Subcutaneous abdominal adipose tissue (tissue), 5 donors: ENCODE measurements around the gene LSM7.

Experiments
- H3K27ac ChIP-seq: one replicate; pipeline ENCODE4 v1.7.0; 2013; ENCODE audit warnings: low read depth, mild to moderate bottlenecking, inconsistent platforms, low read length, moderate library complexity
- H3K27me3 ChIP-seq, 5 donors: one replicate each; pipeline ENCODE4 v1.7.0; 2013; ENCODE audit warnings: low read length in 5 of 5, inconsistent platforms in 1 of 5; ENCODE audit not compliant: control insufficient read depth in 5 of 5, insufficient read depth in 4 of 5
- H3K36me3 ChIP-seq, 5 donors: one replicate each; pipeline ENCODE4 v1.7.0; 2013; ENCODE audit warnings: low read length in 5 of 5; ENCODE audit not compliant: control insufficient read depth in 5 of 5, insufficient read depth in 5 of 5
- H3K4me1 ChIP-seq, 5 donors: one replicate each; pipeline ENCODE4 v1.7.0; 2013; ENCODE audit warnings: low read length in 5 of 5, mild to moderate bottlenecking in 3 of 5, moderate library complexity in 1 of 5; ENCODE audit not compliant: control insufficient read depth in 5 of 5, insufficient read depth in 5 of 5
- H3K4me3 ChIP-seq, 5 donors: one replicate each; pipeline ENCODE4 v1.7.0; 2013; ENCODE audit warnings: low read length in 5 of 5, low read depth in 1 of 5
- H3K9ac ChIP-seq, 5 donors: one replicate each; pipeline ENCODE4 v1.7.0; 2013; ENCODE audit warnings: low read length in 5 of 5, mild to moderate bottlenecking in 4 of 5, moderate library complexity in 3 of 5
- H3K9me3 ChIP-seq, 5 donors: one replicate each; pipeline ENCODE4 v1.7.0; 2013; ENCODE audit warnings: low read length in 5 of 5; ENCODE audit not compliant: control insufficient read depth in 5 of 5
- donor health status: healthy.
- donor health status: healthy.
- donor health status: healthy.
- donor health status: healthy.
- donor health status: healthy.

LSM7 gene

DNA sequence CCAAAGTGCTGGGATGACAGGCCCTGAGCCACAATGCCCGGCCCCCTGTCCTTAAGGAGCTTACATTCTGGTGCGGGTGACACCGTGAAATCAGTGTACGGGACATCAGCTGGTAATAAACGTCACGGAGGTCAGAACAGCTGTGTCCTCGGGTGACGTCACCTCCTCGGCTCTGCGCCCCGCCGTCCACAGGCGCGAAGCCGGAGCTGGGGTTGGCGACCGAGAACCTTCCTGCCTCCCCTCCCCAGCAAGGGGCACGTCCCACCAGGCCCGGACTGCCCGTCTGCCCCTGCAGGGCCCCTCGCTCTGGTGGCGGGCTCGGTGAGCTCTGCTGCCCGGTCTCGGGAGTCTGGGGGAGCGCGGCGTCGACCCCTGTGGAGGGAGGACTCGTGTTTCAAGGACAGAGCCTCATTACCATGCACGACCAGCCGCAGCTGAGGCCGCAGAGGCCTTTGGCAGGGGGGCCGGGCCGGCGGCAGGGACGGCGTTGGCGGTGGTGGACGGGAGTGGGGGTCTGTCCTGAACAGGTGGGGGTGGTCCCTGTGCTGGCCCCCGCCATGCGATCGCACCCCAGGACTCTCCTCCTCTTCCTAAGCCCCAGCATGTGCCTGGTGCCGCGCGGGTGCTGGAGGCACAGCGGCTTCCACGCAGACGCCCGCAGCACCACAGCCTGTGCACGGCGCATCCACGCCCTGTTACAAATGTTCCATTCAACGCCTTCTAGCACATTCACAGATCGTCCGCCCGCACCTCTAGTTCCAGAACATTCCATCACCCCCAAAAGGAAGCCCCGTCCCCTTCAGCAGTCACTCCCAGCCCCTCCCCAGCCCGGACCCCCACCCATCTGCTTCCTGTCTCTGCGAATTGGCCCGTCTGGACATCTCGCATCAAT is 25.8 kb downstream of the LSM7 start:
- Histone ChIP-seq H3K9ac (peak overlapping the region in 1 of 5 donors; percentile 35), H3K27me3 (peaks cover 21 to 49% (median 41%) of the 10 kb centered on the region in 5 donors), H3K4me3 (peak overlapping the region in 4 of 5 donors; percentile 11 to 49 (median 40)), H3K4me1 (peaks cover 0 to 13% (median 7%) of the 10 kb centered on the region in 5 donors), H3K36me3 (no peaks in the 10 kb centered on the region), H3K27ac (no peak overlapping the region), H3K9me3 (no peaks in the 10 kb centered on the region)

DNA sequence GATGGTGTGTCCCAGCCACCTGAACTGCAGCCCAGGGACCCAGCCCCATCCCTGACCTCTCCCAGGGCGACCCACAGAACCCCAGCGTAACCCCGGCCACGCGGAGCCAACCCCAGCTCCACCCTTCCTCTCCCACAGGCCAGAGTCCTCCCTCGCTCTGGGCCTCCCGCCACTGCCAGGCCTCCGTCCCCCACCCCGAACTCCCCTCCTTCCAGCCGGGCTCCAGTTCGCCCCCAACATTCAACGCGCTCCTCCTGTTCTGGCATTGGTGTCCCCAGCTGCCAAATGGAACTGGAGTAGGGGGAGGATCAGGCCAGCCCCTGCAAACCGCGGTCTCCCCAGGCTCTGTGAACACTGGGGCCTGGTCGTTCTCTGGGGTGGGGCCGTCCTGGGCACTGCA is 27.9 kb downstream of the LSM7 start:
- no peak overlapping the region for H3K27ac ChIP-seq
- H3K9me3 ChIP-seq: no peaks in the 10 kb centered on the region
- H3K27me3 ChIP-seq: peaks cover 9 to 40% (median 32%) of the 10 kb centered on the region in 5 donors
- no peak overlapping the region for H3K4me3 ChIP-seq
- H3K36me3 ChIP-seq: no peaks in the 10 kb centered on the region
- peaks cover 0 to 12% (median 7%) of the 10 kb centered on the region in 5 donors for H3K4me1 ChIP-seq
- H3K9ac ChIP-seq: no peak overlapping the region

- no peak overlapping the region for H3K9ac ChIP-seq
- no peaks in the 10 kb centered on the region for H3K36me3 ChIP-seq
- H3K27ac ChIP-seq: no peak overlapping the region
- H3K4me1 ChIP-seq: peaks cover 0 to 15% (median 13%) of the 10 kb centered on the region in 5 donors
- peaks cover 7 to 36% (median 31%) of the 10 kb centered on the region in 5 donors for H3K27me3 ChIP-seq
- no peaks in the 10 kb centered on the region for H3K9me3 ChIP-seq
- no peak overlapping the region for H3K4me3 ChIP-seq
These were observed 32.2 kb downstream of the LSM7 start for GRCh38 chr19:2296141-2296540.

DNA sequence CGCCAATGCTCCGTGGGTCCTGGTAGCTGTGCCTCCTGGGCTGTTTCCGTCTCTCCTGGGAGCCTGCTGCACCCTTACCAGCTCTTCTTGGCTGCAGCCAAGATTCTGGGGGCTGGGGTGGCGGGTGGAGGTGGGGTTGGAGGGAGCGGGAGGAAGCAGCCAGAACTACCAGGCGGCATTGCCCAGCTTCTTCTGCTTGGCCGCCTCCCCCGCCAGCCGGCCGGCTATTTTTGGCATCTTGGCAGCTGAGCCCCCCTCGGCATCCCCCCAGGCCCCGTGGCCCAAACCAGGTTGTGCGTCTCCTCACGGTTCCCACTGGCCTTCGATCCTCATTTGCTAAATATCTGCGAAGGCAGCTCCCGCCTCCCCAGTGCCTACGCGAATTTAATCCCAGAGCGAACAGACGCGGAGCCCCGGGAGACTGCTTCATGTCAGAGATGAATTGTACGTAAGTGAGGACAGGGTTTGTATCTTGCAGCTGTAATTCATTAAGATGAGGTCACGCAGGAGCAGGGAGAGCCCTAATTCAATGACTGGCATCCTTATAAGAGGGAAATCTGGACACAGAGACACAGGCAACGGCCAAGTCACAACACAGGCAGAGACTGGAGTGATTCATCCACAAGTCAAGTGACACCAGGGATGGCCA is 33.6 kb downstream of the LSM7 start:
- Histone ChIP-seq H3K36me3 (no peaks in the 10 kb centered on the region), H3K27me3 (peaks cover 16 to 36% (median 33%) of the 10 kb centered on the region in 5 donors), H3K4me3 (peak overlapping the region in 1 of 5 donors; percentile 37), H3K4me1 (peaks cover 2 to 29% (median 25%) of the 10 kb centered on the region in 5 donors), H3K9me3 (no peaks in the 10 kb centered on the region), H3K9ac (no peak overlapping the region), H3K27ac (no peak overlapping the region)

DNA sequence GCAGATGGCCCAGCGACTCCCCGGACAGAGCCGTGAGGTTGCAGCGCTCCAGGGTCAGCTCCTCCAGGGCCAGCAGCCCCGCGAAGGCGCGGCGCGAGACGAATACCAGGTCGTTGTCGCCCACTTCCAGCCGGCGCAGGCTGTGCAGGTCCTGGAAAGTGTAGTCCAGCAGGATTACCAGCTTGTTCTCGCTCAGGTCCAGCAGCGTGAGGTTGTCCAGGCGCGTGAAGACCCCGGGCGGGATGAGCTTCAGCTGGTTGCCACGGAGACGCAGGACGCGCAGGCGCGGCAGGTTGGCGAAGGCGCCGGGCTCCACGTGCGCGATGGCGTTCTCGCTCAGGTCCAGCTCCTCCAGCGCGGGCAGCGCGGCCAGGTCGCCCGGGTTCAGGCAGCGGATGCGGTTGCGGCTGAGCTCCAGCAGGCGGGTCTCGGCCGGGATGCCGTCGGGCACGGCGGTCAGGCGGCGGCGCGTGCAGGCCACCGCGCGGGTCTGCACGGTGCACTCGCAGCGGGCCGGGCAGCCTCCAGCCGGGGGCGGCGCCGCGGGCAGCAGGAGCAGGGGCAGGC is 37.1 kb downstream of the LSM7 start:
- peaks cover 2 to 42% (median 29%) of the 10 kb centered on the region in 5 donors for H3K4me1 ChIP-seq
- H3K36me3 ChIP-seq: no peaks in the 10 kb centered on the region
- H3K9ac ChIP-seq: no peak overlapping the region
- H3K4me3 ChIP-seq: peak overlapping the region in 3 of 5 donors; percentile 50 to 65 (median 57)
- H3K27me3 ChIP-seq: peaks cover 28 to 52% (median 45%) of the 10 kb centered on the region in 5 donors
- no peaks in the 10 kb centered on the region for H3K9me3 ChIP-seq
- H3K27ac ChIP-seq: no peak overlapping the region

DNA sequence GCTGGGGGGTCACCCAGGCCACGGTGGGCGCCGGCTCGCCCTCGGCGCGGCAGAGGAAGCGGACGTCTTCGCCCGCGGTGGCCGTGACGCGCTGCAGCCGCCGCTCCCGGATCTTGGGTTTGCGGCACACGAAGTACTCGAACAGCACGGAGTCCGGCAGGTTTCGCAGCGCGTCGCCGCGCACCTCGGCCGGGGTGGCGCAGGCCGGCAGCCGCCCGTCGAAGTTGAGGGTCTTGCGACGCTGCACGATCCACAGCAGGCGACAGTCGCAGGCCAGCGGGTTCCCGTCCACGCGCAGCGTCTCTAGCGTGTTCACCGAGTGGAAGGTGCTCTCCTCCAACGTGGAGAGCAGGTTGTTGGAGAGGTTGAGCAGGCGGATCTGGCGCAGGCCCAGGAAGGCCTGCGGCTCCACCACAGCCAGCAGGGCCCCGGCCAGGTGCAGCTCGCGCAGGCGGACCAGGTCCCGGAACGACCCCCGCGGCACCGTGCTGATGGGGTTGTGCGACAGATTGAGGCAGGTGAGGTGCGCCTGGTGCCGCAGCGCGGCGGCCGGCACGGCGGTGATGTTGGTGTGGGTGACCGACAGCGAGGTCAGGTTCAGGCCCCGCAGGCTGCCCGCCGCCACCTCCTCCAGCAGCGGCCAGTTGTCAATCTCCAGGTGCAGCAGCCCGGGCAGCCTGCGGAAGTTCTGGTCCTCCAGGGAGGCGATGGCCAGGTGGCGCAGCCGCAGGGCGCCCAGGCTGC is 37.8 kb downstream of the LSM7 start:
- Histone ChIP-seq H3K4me1 (peaks cover 2 to 42% (median 29%) of the 10 kb centered on the region in 5 donors), H3K27ac (no peak overlapping the region), H3K9ac (peak overlapping the region in 1 of 5 donors; percentile 8), H3K36me3 (no peaks in the 10 kb centered on the region), H3K27me3 (peaks cover 28 to 47% (median 39%) of the 10 kb centered on the region in 5 donors), H3K9me3 (no peaks in the 10 kb centered on the region), H3K4me3 (peak overlapping the region in 4 of 5 donors; percentile 22 to 65 (median 54))

DNA sequence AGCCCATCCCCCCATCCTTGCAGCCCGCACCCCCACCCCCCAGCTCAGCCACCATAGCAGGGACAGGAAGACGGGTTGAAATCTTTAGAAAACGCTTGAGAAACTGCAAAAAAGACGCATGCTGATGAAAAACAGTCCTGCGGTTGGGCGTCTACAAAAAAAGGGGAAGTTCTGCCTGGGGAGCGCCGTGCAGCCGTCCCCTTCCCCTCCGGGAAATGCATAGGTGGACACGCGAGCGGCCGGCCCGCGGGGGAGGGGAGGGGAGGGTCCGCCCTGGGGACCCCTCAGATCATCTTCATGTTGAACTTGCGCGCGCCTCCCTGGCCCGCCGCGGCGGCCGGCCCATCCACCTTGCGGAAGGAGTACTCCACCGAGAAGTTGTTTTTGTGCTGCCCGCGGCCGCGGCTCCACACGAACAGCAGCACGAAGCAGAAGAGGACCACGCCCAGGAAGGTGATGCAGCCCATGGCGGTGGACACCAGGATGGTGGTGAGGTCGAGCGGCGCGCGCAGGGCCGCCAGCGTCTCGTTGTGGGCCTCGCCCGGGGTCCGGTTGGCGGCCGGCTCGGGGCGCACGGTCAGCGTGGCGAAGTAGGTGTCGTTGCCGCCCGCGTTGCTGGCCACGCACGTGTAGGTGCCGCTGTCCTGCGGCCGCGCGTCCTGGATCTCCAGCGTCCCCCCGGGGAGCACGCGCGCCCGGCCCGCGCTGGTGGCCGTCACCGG is 38.5 kb downstream of the LSM7 start:
- Histone ChIP-seq H3K27ac (no peak overlapping the region), H3K36me3 (no peaks in the 10 kb centered on the region), H3K27me3 (peaks cover 28 to 48% (median 38%) of the 10 kb centered on the region in 5 donors), H3K4me3 (peak overlapping the region in 4 of 5 donors; percentile 22 to 65 (median 54)), H3K4me1 (peaks cover 2 to 40% (median 27%) of the 10 kb centered on the region in 5 donors), H3K9me3 (no peaks in the 10 kb centered on the region), H3K9ac (no peak overlapping the region)

DNA sequence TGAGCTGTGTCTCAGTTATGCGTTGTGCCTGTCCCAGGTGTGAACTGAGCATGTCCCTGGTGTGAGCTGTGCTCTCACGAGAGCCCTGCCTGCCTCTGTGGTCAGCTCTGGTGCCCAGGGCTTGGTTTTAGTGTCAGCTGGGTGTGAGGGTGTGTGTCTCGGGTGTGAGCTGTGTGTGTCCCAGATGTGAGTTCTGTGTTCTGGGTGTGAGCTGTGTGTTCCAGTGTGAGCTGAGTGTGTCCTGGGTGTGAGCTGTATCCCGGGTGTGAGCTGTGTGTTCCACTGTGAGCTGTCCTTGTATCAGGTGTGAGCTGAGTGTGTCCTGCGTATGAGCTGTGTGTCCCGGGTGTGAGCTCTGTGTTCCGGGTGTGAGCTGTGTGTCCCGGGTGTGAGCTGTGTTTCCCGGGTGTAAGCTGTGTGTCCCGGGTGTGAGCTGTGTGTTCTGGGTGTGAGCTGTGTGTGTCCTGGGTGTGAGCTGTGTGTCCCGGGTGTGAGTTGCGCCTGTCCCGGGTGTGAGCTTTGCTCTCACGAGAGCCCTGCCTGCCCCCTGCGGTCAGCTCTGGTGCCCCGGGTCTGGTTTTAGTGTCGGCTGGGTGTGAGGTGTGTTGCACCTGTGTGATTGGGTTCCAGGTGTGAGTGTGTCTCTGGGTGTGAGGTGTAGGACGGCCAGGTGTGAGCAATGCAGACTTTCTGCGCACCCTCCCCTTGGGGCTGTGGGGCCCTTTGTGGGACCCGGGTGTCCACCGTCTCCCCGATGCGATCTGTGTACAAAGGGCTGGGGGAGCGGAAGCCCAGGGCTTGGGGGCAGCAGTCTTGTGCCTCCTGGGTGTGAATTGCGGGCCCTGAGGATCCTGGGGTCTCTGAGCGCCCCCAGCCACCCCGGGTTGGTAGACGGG is 39.3 kb downstream of the LSM7 start:
- no peaks in the 10 kb centered on the region for H3K36me3 ChIP-seq
- H3K4me1 ChIP-seq: peaks cover 2 to 35% (median 20%) of the 10 kb centered on the region in 5 donors
- no peak overlapping the region for H3K27ac ChIP-seq
- H3K9ac ChIP-seq: peak overlapping the region in 1 of 5 donors; percentile 37
- H3K9me3 ChIP-seq: no peaks in the 10 kb centered on the region
- peaks cover 26 to 44% (median 38%) of the 10 kb centered on the region in 5 donors for H3K27me3 ChIP-seq
- peak overlapping the region in 2 of 5 donors; percentile 17 to 22 for H3K4me3 ChIP-seq
